OCI-LY1 (cell line): ENCODE measurements around the gene BMPR1B.

Source experiments
- EZH2 ChIP-seq: fragments of 200-600 bp; sonication (generic), shearing (Covaris generic); IDR thresholded peaks from 2 replicates; pipeline ENCODE4 v1.8.0; 2017; ENCODE audit warnings: borderline replicate concordance, mixed run types, mild to moderate bottlenecking, antibody characterized with exemption, low read length, moderate library complexity, mixed read lengths
- TF ChIP-seq, protein P1 (sequence below): fragments of 200-600 bp; sonication (generic), shearing (Covaris generic); IDR thresholded peaks from 2 replicates; pipeline ENCODE4 v1.5.1; 2017; ENCODE audit warnings: mild to moderate bottlenecking, antibody characterized with exemption, low read length, moderate library complexity, mixed read lengths

DNA sequence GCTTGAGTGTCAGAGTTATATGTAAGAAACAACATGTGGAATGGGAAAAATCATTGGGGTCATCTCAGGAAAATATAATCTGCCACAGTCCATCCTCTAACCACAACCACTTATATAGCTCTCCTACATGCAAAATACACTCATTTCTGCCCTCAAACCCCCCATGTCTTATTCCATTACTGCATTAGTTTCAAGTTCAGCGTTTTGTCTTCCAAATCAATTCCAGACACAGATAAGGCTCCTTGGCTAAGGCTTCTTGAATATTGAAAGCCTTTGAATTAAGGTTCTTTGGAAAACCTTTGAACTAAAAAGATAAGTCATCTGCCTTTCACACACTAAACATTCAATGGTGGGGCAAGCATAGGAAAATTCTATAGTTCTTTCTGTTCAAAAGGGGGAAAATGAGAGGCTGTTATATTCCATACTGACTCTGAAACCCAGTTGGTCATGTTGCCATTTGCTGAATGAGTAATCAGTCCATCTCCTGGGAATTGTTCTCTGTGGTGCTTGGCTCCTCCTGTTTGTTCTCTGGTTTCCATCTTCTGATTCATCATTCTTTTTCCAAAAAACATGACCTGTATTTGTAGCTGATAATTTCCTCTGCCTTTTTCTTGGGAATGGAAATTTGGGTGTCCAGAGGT is 218.7 kb downstream of the BMPR1B start:
- TF ChIP-seq, protein P1, sequence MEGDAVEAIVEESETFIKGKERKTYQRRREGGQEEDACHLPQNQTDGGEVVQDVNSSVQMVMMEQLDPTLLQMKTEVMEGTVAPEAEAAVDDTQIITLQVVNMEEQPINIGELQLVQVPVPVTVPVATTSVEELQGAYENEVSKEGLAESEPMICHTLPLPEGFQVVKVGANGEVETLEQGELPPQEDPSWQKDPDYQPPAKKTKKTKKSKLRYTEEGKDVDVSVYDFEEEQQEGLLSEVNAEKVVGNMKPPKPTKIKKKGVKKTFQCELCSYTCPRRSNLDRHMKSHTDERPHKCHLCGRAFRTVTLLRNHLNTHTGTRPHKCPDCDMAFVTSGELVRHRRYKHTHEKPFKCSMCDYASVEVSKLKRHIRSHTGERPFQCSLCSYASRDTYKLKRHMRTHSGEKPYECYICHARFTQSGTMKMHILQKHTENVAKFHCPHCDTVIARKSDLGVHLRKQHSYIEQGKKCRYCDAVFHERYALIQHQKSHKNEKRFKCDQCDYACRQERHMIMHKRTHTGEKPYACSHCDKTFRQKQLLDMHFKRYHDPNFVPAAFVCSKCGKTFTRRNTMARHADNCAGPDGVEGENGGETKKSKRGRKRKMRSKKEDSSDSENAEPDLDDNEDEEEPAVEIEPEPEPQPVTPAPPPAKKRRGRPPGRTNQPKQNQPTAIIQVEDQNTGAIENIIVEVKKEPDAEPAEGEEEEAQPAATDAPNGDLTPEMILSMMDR, result no peak
- TF ChIP-seq EZH2, result no peak
